A549 (cell line): ENCODE results near the gene PCGF3. TPM values are rescaled to one million over a fixed set of nuclear protein-coding genes. Genes with fewer than 3 reads are reported as not detected.

Experiments used
- ATAC-seq, 2 experiments: fragments of 200-7000 bp in 1 of 2; fragments of >200 bp in 1 of 2; cut with Nextera tagmentation in 1 of 2; cut with Tn5 transposase in 1 of 2; 3 replicates each; pipeline versions ENCODE4 v1.8.0 to v1.9.1; 2018 to 2020; ENCODE audit warnings: mild to moderate bottlenecking in 1 of 2, moderate library complexity in 1 of 2
- CTCF ChIA-PET: fragments of 300-600 bp; sonication (Branson Sonifier 250); formaldehyde crosslinking; extraction: SDS; loops from one replicate; lab custom pipeline; 2021; ENCODE audit warnings: antibody characterized with exemption, inconsistent platforms; lab: Yijun Ruan, JAX
- POLR2A ChIA-PET: fragments of 350-600 bp; formaldehyde crosslinking; extraction: SDS; loops from one replicate; lab custom pipeline; 2021; ENCODE audit warnings: antibody characterized with exemption, inconsistent platforms; lab: Yijun Ruan, JAX
- DNase-seq, 2 experiments: peaks; one replicate each; pipeline versions ENCODE4 v3.0.0 to v3.0.0-alpha.2; 2011 to 2016; ENCODE audit warnings: low read depth in 1 of 2, low spot score in 1 of 2
- FAIRE-seq: peaks from 2 replicates; lab custom pipeline; 2011; peaks lifted over from hg19 to GRCh38; lab: Jason Lieb, UNC
- H3K27ac ChIP-seq, 2 experiments: fragments of >200 bp; sonication (Bioruptor Twin); formaldehyde crosslinking; 3 replicates each; pipeline ENCODE4 v1.5.1; 2016 to 2017
- H3K4me1 ChIP-seq: fragments of >200 bp; sonication (Bioruptor Twin); formaldehyde crosslinking; 3 replicates; pipeline ENCODE4 v1.6.1; 2016
- H3K4me2 ChIP-seq: fragments of >200 bp; sonication (Bioruptor Twin); formaldehyde crosslinking; 3 replicates; pipeline ENCODE4 v1.6.1; 2016
- H3K4me3 ChIP-seq: fragments of >200 bp; sonication (Bioruptor Twin); formaldehyde crosslinking; 3 replicates; pipeline ENCODE4 v1.5.1; 2016
- H3K9me3 ChIP-seq: fragments of >200 bp; sonication (Bioruptor Twin); formaldehyde crosslinking; 3 replicates; pipeline ENCODE4 v1.6.1; 2016
- CEBPB ChIP-seq, 2 experiments: fragments of >200 bp in 1 of 2; sonication (Bioruptor Twin) in 1 of 2; formaldehyde crosslinking in 1 of 2; IDR thresholded peaks; 2 replicates each; pipeline ENCODE4 v1.6.1; 2012 to 2016
- EP300 ChIP-seq, 2 experiments: fragments of >200 bp; sonication (Bioruptor Twin); formaldehyde crosslinking; IDR thresholded peaks; 2 replicates in 1 of 2; 3 replicates in 1 of 2; pipeline ENCODE4 v1.6.1; 2016 to 2017
- FOXS1 ChIP-seq: fragments of 250-450 bp; sonication (Bioruptor Pico); IDR thresholded peaks from 2 replicates; pipeline ENCODE4 v1.5.0; 2020; ENCODE audit warnings: mild to moderate bottlenecking, moderate library complexity
- HOXA7 ChIP-seq: fragments of 250-450 bp; sonication (Bioruptor Pico); IDR thresholded peaks from 2 replicates; pipeline ENCODE4 v1.5.0; 2020; ENCODE audit warnings: mild to moderate bottlenecking, moderate library complexity
- HOXB13 ChIP-seq: fragments of 250-450 bp; sonication (Bioruptor Pico); IDR thresholded peaks from 2 replicates; pipeline ENCODE4 v1.5.0; 2020; ENCODE audit warnings: low read depth, mild to moderate bottlenecking, moderate library complexity
- HOXB5 ChIP-seq: fragments of 250-450 bp; sonication (Bioruptor Pico); IDR thresholded peaks from 2 replicates; pipeline ENCODE4 v1.5.0; 2020; ENCODE audit warnings: mild to moderate bottlenecking, moderate library complexity
- JUN ChIP-seq, 2 experiments: fragments of >200 bp; sonication (Bioruptor Twin); formaldehyde crosslinking; IDR thresholded peaks; 2 replicates in 1 of 2; 3 replicates in 1 of 2; pipeline ENCODE4 v1.6.1; 2016 to 2017
- MAFK ChIP-seq: fragments of 450-650 bp; IDR thresholded peaks from 2 replicates; pipeline ENCODE4 v1.6.1; 2014; ENCODE audit not compliant: partially characterized antibody
- MYC ChIP-seq: IDR thresholded peaks from 2 replicates; pipeline ENCODE4 v1.6.1; 2012; ENCODE audit warnings: mild to moderate bottlenecking, inconsistent platforms, low read length, improper control_type of control experiment, borderline replicate concordance
- NFE2L2 ChIP-seq: fragments of 150-350 bp; conservative IDR thresholded peaks from 2 replicates; pipeline ENCODE4 v1.6.1; 2014; ENCODE audit warnings: low read length
- NPAS2 ChIP-seq: fragments of 250-450 bp; sonication (Bioruptor Pico); IDR thresholded peaks from 2 replicates; pipeline ENCODE4 v1.8.0; 2022; ENCODE audit warnings: mild to moderate bottlenecking, moderate library complexity, borderline replicate concordance
- NR3C1 ChIP-seq: fragments of >200 bp; sonication (Bioruptor Twin); formaldehyde crosslinking; IDR thresholded peaks from 3 replicates; pipeline ENCODE4 v1.6.1; 2017
- POLR2A ChIP-seq: IDR thresholded peaks from 2 replicates; pipeline ENCODE4 v1.6.1; 2012; ENCODE audit warnings: mild to moderate bottlenecking, low read length
- POLR2AphosphoS2 ChIP-seq: conservative IDR thresholded peaks from 2 replicates; pipeline ENCODE4 v1.6.1; 2012; ENCODE audit warnings: low read length, improper control_type of control experiment, inconsistent platforms
- RAD21 ChIP-seq, 2 experiments: fragments of >200 bp in 1 of 2; sonication (Bioruptor Twin) in 1 of 2; formaldehyde crosslinking in 1 of 2; IDR thresholded peaks in 1 of 2; conservative IDR thresholded peaks in 1 of 2; 2 replicates in 1 of 2; 3 replicates in 1 of 2; pipeline ENCODE4 v1.6.1; 2012 to 2018; ENCODE audit warnings: inconsistent platforms in 1 of 2
- ZFP36 ChIP-seq: fragments of 450-650 bp; IDR thresholded peaks from 2 replicates; pipeline ENCODE4 v1.6.1; 2014; ENCODE audit warnings: borderline replicate concordance; ENCODE audit not compliant: partially characterized antibody
- ZNF302 ChIP-seq: fragments of 250-450 bp; sonication (Bioruptor Pico); IDR thresholded peaks from 2 replicates; pipeline ENCODE4 v1.9.0; 2021; ENCODE audit warnings: inconsistent platforms, mild to moderate bottlenecking, moderate library complexity
- WGBS: methylation state at CpG from one replicate; pipeline ENCODE4 v1.1.6; 2017; ENCODE audit errors: missing lambda C conversion rate; 5-methylcytosine and 5-hydroxymethylcytosine counted together
- polyA plus RNA-seq, 4 experiments: library from polyadenylated mRNA; depleted of rRNA in 3 of 4; stranded (reverse); fragments of >200 nt; fragmentation: RNase III in 1 of 4; extraction: RNeasy Plus Mini Kit Qiagen cat#74134 plus additional on column Dnase treatment in 1 of 4; gene quantifications; 2 replicates in 3 of 4; 3 replicates in 1 of 4; pipeline ENCODE4 v1.2.3, GENCODE V29; 2011 to 2017
- TF ChIP-seq, protein P1 (sequence below): IDR thresholded peaks from 2 replicates; pipeline ENCODE4 v1.6.1; 2012; ENCODE audit warnings: low read depth, borderline replicate concordance
- TF ChIP-seq, protein P2 (sequence below): IDR thresholded peaks from 2 replicates; pipeline ENCODE4 v1.6.1; 2012
- TF ChIP-seq, protein P3 (sequence below): fragments of >200 bp; sonication (Bioruptor Twin); formaldehyde crosslinking; IDR thresholded peaks from 3 replicates; pipeline ENCODE4 v1.6.1; 2016
- TF ChIP-seq, protein P4 (sequence below): IDR thresholded peaks from 2 replicates; pipeline ENCODE4 v1.6.1; 2012

Gene PCGF3
- polyA plus RNA-seq, 2 of the 4 experiments (the other 2 are of a cell fraction) = 15.9 to 21.0 TPM

- Histone ChIP-seq H3K27ac (no peak overlapping the region), H3K4me2 (no peak overlapping the region), H3K4me1 (no peaks in the 10 kb centered on the region), H3K9me3 (no peaks in the 10 kb centered on the region), H3K4me3 (no peak overlapping the region)
- 74% methylated on average over 4 of the region's 8 CpGs for WGBS
- ATAC-seq (no peak), DNase-seq (no peak), FAIRE-seq (no peak)
- ChIA-PET POLR2A (no interaction called here), CTCF (interaction anchor here (0.7 kb wide), 1 partner anchor 48 kb away, joined by 3 read pairs; no protein-coding TSS in a partner anchor)
- TF ChIP-seq RAD21 (conservative IDR thresholded peaks at IDR 0.05 in 1 of 2, IDR thresholded peaks at IDR 0.05 in 1 of 2) (no peak), HOXA7 (CRISPR knock-in tag) (no peak), POLR2A (no peak), JUN (IDR thresholded peaks at IDR 0.05) (no peak), MYC (no peak), ZFP36 (no peak), HOXB13 (CRISPR knock-in tag) (no peak), NFE2L2 (no peak), CEBPB (IDR thresholded peaks at IDR 0.05) (no peak), ZNF302 (no peak)
- TF ChIP-seq, protein P1, sequence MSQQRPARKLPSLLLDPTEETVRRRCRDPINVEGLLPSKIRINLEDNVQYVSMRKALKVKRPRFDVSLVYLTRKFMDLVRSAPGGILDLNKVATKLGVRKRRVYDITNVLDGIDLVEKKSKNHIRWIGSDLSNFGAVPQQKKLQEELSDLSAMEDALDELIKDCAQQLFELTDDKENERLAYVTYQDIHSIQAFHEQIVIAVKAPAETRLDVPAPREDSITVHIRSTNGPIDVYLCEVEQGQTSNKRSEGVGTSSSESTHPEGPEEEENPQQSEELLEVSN = no peak
Measured at GRCh38 chr4:790466-790820, 84.8 kb downstream of the PCGF3 start.

GRCh38 chr4:791252-791897 is 85.7 kb downstream of the PCGF3 start:
- TF ChIP-seq CEBPB (IDR thresholded peaks at IDR 0.05) (no peak), NPAS2 (CRISPR knock-in tag) (no peak), NR3C1 (no peak), HOXB5 (no peak), POLR2AphosphoS2 (no peak), MAFK (no peak), FOXS1 (no peak), EP300 (IDR thresholded peaks at IDR 0.05) (no peak)
- TF ChIP-seq, protein P2, sequence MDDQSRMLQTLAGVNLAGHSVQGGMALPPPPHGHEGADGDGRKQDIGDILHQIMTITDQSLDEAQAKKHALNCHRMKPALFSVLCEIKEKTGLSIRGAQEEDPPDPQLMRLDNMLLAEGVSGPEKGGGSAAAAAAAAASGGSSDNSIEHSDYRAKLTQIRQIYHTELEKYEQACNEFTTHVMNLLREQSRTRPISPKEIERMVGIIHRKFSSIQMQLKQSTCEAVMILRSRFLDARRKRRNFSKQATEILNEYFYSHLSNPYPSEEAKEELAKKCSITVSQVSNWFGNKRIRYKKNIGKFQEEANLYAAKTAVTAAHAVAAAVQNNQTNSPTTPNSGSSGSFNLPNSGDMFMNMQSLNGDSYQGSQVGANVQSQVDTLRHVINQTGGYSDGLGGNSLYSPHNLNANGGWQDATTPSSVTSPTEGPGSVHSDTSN = no peak
- TF ChIP-seq, protein P3, sequence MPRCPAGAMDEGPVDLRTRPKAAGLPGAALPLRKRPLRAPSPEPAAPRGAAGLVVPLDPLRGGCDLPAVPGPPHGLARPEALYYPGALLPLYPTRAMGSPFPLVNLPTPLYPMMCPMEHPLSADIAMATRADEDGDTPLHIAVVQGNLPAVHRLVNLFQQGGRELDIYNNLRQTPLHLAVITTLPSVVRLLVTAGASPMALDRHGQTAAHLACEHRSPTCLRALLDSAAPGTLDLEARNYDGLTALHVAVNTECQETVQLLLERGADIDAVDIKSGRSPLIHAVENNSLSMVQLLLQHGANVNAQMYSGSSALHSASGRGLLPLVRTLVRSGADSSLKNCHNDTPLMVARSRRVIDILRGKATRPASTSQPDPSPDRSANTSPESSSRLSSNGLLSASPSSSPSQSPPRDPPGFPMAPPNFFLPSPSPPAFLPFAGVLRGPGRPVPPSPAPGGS = no peak
- TF ChIP-seq, protein P1 = no peak
- TF ChIP-seq, protein P4, sequence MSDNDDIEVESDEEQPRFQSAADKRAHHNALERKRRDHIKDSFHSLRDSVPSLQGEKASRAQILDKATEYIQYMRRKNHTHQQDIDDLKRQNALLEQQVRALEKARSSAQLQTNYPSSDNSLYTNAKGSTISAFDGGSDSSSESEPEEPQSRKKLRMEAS = no peak
- Histone ChIP-seq H3K9me3 (no peaks in the 10 kb centered on the region), H3K4me3 (no peak overlapping the region), H3K27ac (no peak overlapping the region), H3K4me2 (no peak overlapping the region), H3K4me1 (no peaks in the 10 kb centered on the region)
- FAIRE-seq = no peak
- ChIA-PET POLR2A (no interaction called here), CTCF (interaction anchor here (0.6 kb wide), 1 partner anchor 427 kb away, joined by 3 read pairs; no protein-coding TSS in a partner anchor)
- ATAC-seq = no peak
- WGBS = no CpG with 5 or more reads among the region's 29 CpGs
- DNase-seq = no peak
